K562 (cell line): ENCODE data around the gene LTBP2.

Experiments used
- CEBPB ChIP-seq: fragments of 450-650 bp; IDR thresholded peaks from 2 replicates; pipeline ENCODE4 v1.6.1; 2016; ENCODE audit warnings: missing genetic modification characterization, missing compliant biosample characterization
- CHD4 ChIP-seq: fragments of 200-600 bp; sonication (generic); IDR thresholded peaks from 3 replicates; pipeline ENCODE4 v1.6.1; 2012; ENCODE audit warnings: low read depth, mild to moderate bottlenecking, mixed read lengths, low read length, inconsistent platforms; ENCODE audit not compliant: insufficient read depth, insufficient replicate concordance, poor library complexity, severe bottlenecking
- ESRRA ChIP-seq: fragments of 450-650 bp; IDR thresholded peaks from 2 replicates; pipeline ENCODE4 v1.6.1; 2014; ENCODE audit warnings: low read depth, mild to moderate bottlenecking, moderate library complexity, borderline replicate concordance
- MXI1 ChIP-seq: IDR thresholded peaks from 2 replicates; pipeline ENCODE4 v1.6.1; 2011; ENCODE audit warnings: low read depth, mild to moderate bottlenecking, improper control_type of control experiment, low read length
- RFX5 ChIP-seq: IDR thresholded peaks from 2 replicates; pipeline ENCODE4 v1.6.1; 2011; ENCODE audit warnings: low read depth, mild to moderate bottlenecking, improper control_type of control experiment, low read length
- ZFX ChIP-seq: sonication (generic); formaldehyde crosslinking; IDR thresholded peaks from 2 replicates; pipeline ENCODE4 v1.8.0; 2022; ENCODE audit warnings: mild to moderate bottlenecking, missing genetic modification reagents, moderate library complexity
- ZNF134 ChIP-seq: fragments of 250-450 bp; sonication (Bioruptor Pico); conservative IDR thresholded peaks from 2 replicates; pipeline ENCODE4 v1.4.0; 2020

DNA sequence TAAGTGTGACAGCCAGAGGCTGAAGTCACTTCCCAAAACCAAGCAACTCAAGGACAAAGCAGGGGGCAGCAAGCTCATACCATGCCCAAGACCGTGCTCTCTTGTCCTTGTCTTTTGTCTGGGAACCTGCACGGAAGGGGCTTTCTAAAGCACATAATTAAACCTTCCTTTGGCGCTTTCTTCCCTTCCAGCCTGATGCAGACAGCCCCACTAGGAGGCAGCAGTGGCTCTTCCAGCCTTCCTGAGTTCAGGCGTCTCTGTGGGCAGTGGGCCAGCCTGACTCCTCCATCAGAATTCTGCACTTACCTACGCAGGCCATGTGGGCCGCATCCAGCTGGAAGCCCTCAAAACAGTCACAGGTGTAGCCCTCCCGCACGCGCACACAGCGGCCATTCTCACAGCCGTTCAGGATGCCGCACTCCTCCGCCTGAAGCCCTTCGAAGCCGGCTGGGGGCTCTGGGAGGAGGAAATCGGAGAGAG is 110.9 kb downstream of the LTBP2 start:
- TF ChIP-seq MXI1 (no peak), ZFX (CRISPR knock-in tag) (no peak), ZNF134 (CRISPR knock-in tag) (no peak), RFX5 (no peak), CHD4 (no peak), ESRRA (no peak), CEBPB (tag) (no peak)
